HG02610 (cell line): ENCODE results near the gene ATP1A3.

Experiments used
- ATAC-seq: cut with Tn5 transposase; IDR thresholded peaks from one replicate; pipeline ENCODE4 v1.9.1; 2021; ENCODE audit warnings: mild to moderate bottlenecking, moderate library complexity; ENCODE audit not compliant: unreplicated experiment

ATP1A3 gene

DNA sequence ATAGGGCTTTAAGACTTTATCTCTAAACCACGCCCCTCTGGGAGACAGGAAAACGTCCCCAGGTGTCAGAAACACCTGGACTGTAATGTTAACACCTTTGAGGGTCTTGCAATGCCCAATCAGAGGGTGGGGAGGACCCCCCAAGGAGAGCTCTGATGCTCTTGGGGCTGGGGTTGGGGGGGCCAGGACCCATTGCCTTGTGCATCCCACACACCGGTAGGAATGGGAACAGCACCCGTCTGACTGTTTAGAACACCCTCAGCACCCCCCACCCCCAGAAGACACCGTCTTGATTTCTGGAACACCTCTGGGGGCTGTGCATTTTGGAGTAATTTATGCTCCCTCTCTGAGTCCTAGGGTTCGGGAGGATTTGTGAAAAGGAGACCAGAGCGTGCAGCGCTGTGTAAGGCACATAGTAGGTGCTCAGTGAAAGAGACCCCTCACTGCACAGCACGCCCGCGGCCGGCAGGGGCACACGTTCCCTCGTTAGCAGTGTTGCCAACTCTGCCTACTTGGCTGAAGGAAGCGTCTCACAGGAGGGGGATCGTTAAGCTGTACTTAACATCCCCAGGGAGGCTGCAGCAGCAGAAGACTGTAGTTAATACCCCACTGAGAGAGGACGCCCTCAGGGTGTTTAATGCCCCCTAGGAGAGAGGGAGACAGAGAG, 63.0 kb downstream of the ATP1A3 start:
- ATAC-seq = no peak

DNA sequence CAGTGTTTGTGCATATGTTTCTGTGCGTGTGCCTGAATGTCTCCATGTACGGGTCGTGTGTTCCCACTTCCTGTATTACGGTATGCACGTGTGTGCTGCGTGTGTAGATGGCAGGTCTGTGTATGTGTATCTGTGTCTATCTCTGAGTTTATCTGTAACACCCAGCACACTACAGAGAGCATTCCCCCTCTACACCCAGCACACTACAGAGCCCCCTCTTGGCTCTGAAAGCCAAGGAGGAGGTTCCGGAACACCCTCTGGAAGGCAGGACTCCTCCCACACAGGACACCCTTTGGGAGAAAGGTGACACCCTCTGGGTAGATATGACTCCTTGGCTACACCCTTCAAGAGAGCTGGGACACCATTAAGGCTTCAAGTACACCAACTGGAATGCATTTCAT, 63.7 kb downstream of the ATP1A3 start:
- no peak for ATAC-seq

DNA sequence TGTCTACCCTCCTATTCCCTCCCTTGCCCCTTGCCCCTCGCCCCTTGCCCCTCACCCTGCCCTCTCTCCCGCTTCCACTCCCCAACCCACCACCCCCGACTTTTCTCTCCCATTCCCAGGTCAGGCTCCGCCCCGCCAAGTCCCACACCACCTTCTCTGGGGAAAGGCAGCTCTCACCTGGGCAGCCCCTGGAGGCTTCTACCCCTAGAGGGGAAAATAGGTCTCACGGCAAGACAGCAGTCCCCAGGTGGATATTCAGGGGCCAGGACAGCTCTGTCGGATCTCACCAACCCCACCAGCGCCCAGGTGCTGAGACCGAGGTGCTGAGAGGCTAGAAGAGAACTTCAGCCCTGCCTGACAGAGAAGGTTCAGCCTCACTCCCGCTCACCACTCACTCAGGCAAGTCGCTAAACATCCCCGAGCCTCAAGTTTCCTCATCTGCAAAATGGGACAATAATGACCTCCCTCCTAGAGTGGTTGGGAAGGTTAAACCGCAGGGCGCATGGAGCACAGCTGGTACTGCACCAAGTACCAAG, 64.4 kb downstream of the ATP1A3 start:
- no peak for ATAC-seq

DNA sequence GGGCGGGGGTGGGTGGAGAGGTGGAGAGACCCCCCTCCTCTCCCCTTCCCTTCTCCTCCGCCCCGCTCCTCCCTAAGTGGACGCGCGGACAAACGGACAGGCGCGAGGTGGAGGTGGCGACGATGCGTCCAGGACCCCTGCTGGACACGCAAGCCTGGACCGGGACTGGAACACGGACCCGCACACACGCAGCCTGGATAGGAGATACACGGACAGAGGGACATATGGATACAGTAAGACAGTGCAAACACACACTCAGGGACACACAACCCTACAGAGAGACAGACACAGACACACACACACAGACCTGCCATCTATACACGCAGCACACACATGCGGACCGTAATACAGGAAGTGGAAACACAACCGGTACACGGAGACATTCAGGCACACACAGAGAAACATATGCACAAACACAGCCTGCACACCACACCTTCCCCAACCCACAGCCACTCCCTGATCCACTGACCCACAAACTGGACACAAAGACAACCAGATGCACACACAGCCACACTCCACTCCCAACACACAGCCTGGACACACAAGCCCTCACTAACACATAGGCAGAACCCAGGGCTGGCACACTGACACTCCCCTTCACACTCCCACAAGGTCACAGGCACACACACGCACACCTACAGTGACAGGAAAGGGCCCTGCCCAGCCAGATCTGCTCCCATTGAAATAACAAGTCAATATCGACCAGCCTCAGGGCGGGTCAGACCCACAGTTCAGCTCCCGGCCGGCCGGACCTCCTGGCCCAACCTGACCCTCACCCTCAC, 65.1 kb downstream of the ATP1A3 start:
- no peak for ATAC-seq

DNA sequence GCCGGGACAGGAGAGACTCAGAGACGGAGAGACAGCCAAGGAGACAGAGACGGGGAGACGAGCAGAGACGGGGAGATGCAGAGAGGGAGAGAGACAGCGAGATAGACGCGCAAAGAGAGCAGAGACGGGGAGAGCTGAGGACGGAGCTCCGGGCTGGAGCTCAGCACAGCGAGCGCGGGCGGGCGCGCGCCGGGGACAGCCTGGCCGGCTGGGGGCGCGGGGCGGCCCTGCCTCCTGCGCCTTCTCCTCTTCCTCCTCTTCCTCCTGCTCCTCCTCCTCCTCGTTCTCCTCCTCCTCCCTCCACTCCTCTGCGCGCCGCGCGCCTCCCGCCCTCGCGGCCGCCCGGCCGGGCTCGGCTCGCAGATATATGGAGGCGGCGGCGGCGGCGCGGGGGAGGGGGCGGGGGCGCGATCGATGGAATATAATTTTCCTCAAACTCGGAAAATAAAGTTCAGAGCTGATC, 65.8 kb downstream of the ATP1A3 start, which contains the start of gene ERFL:
Gene ERFL, minus strand, starts transcription at position 229 of the 463 bp plus-strand sequence. CDS start 15,530 bp downstream, outside the sequence.
- no peak for ATAC-seq

DNA sequence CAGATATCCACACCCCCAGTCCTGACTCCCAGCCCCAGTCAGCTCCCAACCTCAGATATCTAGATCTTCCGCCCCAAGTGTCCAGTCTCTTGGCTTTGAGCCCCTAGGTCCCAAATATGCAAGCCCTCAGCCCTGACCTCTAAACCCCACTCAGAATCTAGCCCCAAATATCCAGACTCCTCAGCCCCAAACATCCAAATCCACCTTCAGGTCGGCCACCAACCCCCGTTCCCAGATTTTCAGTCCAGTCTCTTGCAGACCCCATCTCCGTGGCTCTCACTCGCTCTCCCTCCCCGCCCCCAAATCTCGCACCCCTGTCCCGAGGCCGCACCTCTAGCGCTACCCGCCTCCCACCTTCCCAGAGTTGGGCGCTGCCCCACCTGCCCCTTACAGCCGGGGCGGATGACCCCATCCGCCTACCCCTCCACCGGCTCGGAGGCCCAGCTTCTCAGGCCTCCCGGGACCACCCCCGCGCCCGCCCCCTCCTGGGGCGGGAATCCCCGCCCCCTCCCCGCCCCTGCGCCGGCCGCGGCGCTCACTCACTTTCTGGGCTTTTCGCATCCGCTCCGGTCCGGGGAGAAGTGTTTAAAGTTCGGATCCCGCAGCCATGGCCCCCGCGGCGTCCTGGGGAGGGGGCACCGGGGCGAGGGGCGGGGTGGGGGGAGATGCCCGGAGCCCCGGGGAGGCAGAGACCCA, 66.4 kb downstream of the ATP1A3 start:
- ATAC-seq = no peak

DNA sequence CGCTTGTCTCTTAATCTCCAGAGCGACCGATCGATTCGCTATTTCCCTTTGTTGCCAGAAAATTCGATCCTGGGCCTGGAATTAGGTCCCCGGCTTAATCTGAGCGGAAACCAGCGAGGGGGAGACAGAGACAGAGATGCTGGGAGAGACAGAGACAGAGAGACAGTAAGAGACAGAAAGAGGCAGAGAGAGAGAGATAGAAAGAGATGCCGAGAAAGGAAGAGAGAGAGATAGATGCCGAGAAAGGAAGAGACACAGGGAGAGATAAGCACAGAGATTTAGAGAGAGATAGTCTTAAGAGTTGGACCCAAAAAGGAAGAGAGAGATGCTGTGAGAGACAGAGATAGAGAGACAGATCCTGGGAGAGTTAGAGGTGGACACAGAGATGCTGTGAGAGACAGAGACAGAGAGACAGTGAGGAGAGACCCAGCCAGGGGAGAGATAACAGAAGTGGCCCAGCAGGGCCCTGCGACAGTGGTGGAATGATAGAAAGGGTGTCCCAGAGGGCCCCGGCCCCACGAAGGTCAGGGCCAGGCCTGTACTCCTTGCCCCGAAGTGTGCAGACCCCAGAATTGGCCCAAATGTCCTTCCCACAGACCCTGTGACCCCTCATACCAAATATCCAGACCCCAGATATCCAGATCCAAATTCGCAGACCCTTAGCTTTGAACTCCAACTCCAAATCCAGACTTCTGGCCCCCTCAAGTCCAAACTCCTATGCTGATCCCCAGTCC, 67.1 kb downstream of the ATP1A3 start:
- no peak for ATAC-seq

DNA sequence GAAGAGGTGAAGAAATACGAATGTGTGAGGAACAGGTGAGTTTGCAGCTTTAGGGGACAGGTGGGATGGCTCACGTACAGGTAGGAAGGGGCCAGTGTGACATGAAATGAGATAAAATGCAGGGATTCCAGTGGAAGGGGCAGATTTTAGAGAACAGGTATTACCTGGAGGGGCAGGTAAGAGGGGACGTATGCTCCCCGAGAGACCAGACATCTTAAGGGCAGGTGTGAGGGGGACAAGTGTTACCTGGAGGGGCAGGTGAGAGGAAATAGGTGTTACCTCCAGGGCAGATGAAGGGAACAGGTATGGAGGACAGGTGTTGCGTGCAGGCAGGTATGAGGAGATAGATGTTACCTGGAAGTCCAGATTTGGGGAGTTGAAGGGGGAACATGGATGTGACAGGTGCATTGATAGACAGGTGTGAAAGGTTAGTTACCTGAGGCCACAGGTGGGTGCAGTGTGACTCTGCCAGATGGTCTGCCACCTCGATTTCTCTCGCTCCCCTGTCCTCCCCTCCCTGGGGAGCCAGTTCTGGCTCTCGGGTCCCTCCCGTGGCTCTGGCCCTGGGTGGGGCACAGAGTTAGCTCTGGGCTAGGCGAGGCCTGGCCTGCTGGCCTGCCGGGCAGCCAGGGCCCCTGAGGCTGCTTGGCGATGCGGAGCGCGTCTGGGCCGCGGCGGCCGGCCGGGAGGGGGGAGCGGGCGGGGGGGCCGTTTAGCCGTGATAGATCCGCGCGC, 67.8 kb downstream of the ATP1A3 start:
- ATAC-seq = no peak

DNA sequence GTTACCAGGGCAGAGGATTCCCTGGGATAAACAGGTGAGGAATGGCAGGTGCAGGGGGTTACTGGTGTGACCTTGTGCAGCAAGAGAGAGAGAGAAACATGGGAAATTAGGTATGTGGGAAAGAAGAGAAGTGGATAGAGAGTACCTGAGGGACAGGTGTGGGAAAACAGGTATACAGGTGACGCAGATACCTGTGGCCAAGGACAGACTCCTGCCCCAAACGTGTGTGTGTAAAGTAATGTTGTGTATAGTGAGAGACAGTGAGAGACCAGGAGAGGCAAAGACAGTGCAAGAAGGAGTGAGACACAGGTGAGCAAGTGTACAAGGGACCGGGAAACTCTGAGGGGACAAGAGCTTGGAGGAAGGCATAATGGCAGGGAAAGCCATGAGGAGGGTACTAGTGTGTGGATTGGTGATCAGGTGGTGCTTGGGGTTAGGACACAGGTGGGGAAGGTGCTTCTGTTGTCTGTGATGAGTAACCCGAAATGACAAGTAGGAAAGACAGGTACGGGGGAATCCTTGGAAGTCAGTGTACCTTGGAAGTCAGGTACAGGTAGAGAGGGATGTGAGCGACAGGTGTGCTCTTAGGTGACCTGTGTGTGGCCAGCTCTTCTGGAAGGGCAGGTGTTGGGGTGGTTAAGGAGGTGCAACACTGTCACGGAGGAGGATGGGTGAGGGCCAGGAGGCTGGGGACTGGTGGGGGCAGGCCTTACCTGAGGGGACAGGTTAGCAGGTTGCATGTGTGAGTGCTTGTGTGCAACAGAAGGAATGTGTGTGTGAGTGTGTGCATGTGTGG, 68.6 kb downstream of the ATP1A3 start:
- ATAC-seq = no peak

DNA sequence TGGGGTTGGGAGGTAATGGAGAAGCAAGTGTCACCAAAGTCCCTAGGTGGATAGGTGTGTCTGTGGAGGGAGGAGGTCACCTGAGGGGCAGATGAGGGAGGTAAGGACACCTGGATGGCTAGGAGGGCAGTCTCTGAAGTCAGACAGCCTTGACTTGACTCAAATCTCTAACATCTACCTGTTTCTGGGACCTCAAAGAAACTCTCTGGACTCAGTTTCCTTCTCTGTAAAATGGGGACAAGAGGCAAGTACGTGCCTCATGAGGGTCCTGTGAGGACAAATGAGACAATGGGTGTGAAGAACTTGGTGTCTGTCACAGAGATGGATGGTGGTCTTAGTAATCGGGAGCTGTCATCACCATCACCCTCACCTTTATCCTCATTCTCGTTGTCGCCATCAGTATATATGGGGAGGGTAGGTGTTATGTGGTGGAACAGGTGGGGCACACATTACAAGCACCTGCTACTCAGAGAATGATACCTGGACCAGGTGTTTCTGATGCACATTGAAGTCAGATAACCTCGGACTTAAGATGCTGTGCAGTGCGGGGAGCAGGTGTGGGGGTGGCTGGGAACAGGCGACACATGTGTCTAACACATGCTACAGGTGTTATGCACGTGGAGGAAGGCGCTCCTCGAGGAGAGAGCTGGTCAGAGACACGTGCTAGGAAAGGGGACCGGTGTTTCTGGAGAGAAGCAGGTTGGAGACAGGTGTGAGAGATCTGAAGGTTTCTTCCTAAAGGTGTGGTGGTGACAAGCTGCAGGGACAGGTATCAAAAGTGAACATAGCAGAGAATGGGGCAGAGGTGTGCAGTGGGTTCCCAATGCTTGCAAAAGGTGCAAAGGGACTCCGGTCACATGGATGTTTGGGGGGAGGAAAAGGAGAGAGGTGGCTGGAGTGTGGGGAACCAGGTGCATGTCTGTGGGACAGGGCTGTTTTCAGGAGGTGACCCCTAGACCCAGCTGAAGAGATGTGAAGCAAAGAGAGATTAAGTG, 69.6 kb downstream of the ATP1A3 start:
- ATAC-seq = no peak

DNA sequence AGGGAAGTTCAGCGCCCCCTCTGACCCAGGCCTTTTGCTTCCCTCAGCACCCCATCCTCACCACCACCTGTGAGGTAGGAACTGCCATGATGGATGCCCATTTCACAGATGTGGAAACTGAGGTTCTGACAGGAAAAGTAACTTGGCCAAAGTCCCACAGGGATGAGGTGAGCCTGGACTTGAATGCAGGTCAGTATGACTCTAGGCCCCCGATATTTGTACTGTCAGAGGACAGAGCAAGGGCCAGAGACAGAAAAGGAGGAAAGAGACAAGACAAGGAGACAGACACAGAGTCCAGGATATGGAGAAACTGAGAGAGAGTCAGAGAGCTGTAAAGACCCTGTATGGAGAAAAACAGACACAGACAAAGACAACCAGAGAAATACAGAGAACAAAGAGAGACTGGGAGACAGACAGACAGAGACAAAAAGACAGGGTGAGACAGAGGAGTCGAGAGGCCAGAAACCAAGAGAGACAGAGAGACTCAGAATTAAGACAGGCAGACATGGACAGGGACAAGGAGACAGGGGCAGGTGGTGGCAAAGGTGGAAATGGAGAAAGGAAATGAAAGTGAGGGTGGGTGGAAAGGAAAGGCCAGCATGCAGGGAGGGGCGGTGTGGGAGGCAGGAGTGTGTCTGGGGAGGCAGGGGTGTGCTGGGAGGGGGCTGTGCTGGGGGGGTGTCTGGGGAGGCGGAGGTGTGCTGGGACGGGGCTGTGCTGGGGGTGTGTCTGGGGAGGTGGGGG, 70.8 kb downstream of the ATP1A3 start:
- ATAC-seq = no peak

DNA sequence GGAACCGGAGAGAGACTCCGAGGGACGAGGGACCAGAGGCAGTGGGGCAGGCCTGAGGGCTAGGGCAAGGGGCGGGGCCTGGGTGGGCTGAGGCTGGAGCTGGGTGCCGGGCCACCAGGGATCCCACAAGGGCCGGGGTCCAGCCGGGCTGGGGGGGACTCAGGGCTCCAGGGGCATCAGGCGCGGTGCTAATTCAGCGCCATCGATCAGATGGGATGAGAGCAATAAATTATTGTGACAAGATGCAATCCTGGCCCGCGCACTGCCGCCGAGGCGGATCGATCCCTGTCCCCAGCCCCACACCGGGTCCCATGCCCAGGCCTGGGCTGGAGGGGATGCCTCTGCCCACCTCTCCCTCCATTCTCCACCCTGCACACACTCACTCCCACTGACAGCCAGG, 71.4 kb downstream of the ATP1A3 start:
- ATAC-seq = no peak

DNA sequence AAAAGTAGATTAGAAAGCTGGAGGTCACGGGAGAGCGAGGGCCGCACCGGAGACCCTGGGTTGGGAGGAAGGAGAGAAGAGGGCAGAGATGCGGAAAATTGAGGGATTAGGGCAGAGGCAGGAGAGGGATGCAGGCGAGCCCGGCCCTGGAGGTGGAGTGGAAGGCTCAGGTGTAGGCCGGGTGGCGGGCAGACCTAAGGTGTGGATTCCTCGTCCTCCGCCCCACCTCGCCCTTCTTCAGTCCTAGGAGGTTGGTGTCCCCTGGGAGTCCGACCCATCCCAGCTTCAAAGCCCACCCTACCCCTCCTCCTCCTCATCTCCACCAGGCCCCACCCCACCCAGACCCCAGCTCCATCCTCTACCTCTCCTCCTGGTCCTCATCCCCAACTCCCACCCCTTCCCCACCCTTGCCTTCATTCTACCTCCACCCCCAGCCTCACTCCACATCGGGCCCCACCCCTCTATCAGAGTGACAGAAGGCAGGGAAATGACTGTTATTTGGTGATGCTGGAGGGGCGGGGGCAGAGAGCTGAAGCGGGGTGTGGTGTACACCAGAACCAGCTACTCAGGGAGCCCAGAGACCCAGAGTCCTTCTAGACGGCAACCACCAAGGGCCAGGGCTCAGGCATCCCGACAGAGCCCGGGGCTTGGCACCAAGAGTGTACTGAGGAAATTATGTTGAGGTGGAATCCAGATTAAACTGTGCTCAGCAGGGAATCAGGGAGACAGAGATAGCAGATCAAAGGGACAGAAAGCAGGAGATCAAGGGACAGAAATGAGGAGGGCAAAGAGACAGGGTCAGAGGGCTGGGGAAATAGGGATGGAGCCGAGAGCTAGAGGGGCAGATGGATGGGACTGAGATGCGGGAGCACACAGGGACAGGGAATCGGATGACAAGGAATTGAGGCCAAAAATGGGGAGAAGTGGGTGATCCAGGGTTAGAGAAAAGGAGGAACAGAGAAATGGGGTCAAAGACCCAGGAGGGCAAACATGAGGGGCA, 72.2 kb downstream of the ATP1A3 start:
- ATAC-seq = no peak

DNA sequence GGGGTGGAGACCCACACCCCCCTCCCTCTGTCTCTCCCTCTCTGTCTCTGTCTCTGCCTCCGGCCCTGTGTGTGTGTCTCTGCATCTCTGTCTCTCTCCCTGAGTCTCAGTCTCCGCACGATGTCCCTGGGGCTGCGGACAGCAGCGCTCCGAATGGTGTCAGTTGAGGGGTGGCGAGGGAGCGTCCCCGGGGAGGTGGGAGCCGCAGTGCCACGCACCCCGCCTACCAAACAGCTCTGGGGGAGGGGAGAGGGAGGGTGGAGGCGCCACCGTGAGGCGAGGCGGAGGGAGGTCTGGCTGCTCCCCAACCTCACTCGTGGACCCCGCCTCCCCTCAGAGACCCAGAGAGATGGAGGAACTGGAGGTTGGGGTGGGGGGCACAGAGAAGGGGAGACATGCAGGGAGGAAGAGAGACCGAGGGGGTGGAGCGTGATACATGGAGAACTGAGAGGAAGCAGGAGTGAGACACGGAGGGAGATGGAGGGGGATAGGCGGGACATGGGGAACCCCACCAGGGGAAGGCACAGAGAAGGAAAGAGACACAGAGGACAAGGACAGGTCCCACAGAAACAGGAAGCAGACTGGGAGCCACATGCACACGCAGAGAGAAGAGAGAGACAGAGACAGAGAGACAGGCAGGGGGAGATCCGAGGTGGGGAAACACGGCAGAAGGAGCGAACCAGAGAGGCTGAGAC, 73.0 kb downstream of the ATP1A3 start:
- ATAC-seq = no peak

DNA sequence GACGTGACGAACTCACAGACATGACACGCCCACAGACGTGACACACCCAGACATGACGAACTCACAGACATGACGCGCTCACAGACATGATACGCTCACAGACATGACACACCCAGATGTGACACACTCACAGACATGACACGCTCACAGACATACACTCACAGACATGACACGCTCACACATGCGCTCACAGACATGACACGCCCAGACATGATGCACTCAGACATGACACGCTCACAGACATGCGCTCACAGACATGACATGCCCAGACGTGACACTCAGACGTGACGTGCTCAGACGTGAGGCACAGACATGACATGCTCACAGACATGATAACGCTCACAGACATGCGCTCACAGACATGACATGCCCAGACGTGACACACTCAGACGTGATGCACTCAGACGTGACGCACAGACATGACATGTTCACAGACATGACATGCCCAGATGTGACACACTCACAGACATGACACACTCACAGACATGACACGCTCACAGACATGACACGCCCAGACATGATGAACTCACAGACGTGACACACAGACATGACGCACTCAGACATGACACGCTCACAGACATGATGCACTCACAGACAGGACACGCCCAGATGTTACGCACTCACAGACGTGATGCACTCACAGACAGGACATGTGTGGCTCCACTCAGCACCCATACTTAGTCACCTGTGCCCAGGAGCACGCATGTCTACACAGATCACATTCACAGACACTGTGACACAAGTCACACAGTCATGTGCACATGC, 73.9 kb downstream of the ATP1A3 start:
- ATAC-seq = no peak
